WERI-Rb-1 (cell line): ENCODE data around the gene EIF4E.

Source experiments
- DNase-seq: peaks from one replicate; pipeline ENCODE4 v3.0.0-alpha.2; 2020
- H3K27ac ChIP-seq: fragments of 250-450 bp; sonication (Bioruptor Pico); 2 replicates; pipeline ENCODE4 v1.5.1; 2020; ENCODE audit warnings: mild to moderate bottlenecking, moderate library complexity
- H3K27me3 ChIP-seq: fragments of 250-450 bp; sonication (Bioruptor Pico); 2 replicates; pipeline ENCODE4 v1.5.1; 2021; ENCODE audit warnings: mild to moderate bottlenecking, low read depth, moderate library complexity; ENCODE audit not compliant: insufficient read depth, severe bottlenecking
- H3K36me3 ChIP-seq: fragments of 250-450 bp; sonication (Bioruptor Pico); 2 replicates; pipeline ENCODE4 v1.5.1; 2020; ENCODE audit warnings: mild to moderate bottlenecking, moderate library complexity
- H3K4me3 ChIP-seq: 2 replicates; pipeline ENCODE4 v1.5.1; 2011; ENCODE audit warnings: low read depth, mild to moderate bottlenecking, control low read depth, low read length
- H3K9me3 ChIP-seq: fragments of 250-450 bp; sonication (Bioruptor Pico); 2 replicates; pipeline ENCODE4 v1.5.1; 2021; ENCODE audit warnings: mild to moderate bottlenecking, moderate library complexity; ENCODE audit not compliant: severe bottlenecking
- TF ChIP-seq, protein P1 (sequence below): IDR thresholded peaks from 2 replicates; pipeline ENCODE4 v1.5.1; 2011; ENCODE audit warnings: low read depth, mild to moderate bottlenecking, control low read depth, inconsistent platforms, low read length

The EIF4E gene

GRCh38 chr4:98955229-98955628, 26.3 kb upstream of the EIF4E start:
- H3K27ac ChIP-seq = no peak overlapping the region
- TF ChIP-seq, protein P1, sequence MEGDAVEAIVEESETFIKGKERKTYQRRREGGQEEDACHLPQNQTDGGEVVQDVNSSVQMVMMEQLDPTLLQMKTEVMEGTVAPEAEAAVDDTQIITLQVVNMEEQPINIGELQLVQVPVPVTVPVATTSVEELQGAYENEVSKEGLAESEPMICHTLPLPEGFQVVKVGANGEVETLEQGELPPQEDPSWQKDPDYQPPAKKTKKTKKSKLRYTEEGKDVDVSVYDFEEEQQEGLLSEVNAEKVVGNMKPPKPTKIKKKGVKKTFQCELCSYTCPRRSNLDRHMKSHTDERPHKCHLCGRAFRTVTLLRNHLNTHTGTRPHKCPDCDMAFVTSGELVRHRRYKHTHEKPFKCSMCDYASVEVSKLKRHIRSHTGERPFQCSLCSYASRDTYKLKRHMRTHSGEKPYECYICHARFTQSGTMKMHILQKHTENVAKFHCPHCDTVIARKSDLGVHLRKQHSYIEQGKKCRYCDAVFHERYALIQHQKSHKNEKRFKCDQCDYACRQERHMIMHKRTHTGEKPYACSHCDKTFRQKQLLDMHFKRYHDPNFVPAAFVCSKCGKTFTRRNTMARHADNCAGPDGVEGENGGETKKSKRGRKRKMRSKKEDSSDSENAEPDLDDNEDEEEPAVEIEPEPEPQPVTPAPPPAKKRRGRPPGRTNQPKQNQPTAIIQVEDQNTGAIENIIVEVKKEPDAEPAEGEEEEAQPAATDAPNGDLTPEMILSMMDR = no peak
- no peak for DNase-seq
- H3K9me3 ChIP-seq = peaks cover 2% of the 10 kb centered on the region
- no peaks in the 10 kb centered on the region for H3K27me3 ChIP-seq
- no peak overlapping the region for H3K4me3 ChIP-seq
- H3K36me3 ChIP-seq = no peaks in the 10 kb centered on the region

DNA sequence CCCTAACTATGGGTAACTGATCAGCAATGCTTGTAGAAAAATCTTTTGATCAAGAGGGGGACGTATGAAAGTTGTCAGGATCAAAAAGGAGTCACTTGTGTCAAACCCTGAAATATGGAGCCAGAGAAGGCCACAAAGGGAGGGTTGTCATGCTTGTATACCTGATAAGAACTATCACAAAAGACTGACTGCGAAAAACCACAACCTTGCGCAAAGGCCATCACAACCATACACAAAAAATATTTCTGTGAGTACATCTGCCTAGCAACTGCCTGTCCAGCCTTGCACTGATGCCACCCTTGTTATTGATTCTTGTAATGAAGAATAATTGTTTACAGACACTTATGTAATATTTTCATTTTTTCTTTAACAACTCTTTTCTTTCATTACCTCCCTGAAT, 22.8 kb upstream of the EIF4E start:
- Histone ChIP-seq H3K27me3 (no peaks in the 10 kb centered on the region), H3K4me3 (no peak overlapping the region), H3K9me3 (peaks cover 2% of the 10 kb centered on the region), H3K27ac (no peak overlapping the region), H3K36me3 (no peaks in the 10 kb centered on the region)
- DNase-seq = no peak
- TF ChIP-seq, protein P1 = no peak

GRCh38 chr4:98950925-98951324, 22.0 kb upstream of the EIF4E start:
- no peak overlapping the region for H3K4me3 ChIP-seq

DNA sequence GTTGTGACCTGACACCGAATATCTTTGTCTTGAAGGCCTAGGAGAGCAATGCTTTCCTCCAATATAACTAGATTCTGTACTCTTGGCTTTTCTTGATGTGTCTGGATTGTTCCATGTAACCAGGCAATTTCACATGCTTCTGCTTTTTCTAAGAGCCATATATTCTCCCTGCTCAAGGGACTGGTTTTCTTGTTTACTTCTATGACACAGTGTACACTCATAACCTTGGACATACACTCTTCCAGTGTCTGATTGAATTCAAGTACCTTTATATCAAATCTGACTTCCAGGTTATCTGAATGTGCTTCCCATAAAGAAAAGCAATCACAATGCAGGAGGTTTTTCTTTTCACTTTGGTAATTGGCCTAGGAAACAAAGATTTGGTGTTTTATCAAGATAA, 17.4 kb upstream of the EIF4E start:
- no peaks in the 10 kb centered on the region for H3K9me3 ChIP-seq
- H3K27ac ChIP-seq = no peak overlapping the region
- DNase-seq = no peak
- no peaks in the 10 kb centered on the region for H3K36me3 ChIP-seq
- no peak overlapping the region for H3K4me3 ChIP-seq
- H3K27me3 ChIP-seq = no peaks in the 10 kb centered on the region
- TF ChIP-seq, protein P1 = no peak

More at GRCh38 chr4:98950925-98951324, 22.0 kb upstream of the EIF4E start:
- no peaks in the 10 kb centered on the region for H3K27me3 ChIP-seq
- DNase-seq = no peak
- H3K9me3 ChIP-seq = peaks cover 2% of the 10 kb centered on the region
- H3K27ac ChIP-seq = no peak overlapping the region
- no peaks in the 10 kb centered on the region for H3K36me3 ChIP-seq
- TF ChIP-seq, protein P1 = no peak

DNA sequence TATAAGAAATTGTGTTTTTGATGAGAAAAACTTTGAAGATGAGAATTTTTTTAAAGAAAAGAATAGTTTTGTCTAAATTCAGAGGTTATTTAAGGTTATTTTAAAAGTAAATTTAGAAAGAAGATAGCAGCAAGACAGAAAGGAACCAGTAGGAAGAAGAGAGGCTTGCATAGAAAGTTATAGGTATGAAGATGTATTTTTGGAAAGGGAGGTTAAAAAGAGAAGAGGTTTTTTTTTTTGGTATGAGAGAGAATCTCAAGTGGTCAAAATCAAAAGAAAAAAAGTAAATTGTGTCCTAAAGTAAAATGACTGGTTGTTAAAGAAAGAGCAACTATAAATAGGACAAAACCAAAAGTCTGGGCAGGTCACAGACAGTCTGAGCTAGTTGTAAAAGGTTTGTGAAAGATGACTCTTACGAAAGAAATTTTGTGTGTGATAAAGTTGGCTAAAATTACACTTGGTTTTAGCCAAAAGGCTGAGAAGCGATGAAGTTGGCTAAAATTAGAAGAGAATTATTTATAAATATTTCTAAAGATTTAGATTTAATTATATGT, 16.4 kb upstream of the EIF4E start:
- H3K9me3 ChIP-seq = no peaks in the 10 kb centered on the region
- no peaks in the 10 kb centered on the region for H3K27me3 ChIP-seq
- H3K36me3 ChIP-seq = no peaks in the 10 kb centered on the region
- no peak for DNase-seq
- no peak overlapping the region for H3K4me3 ChIP-seq
- no peak overlapping the region for H3K27ac ChIP-seq
- TF ChIP-seq, protein P1 = no peak

- H3K36me3 ChIP-seq = no peaks in the 10 kb centered on the region
- no peak for DNase-seq
- TF ChIP-seq, protein P1 = peak; percentile 64
- no peak overlapping the region for H3K27ac ChIP-seq
- H3K4me3 ChIP-seq = no peak overlapping the region
- no peaks in the 10 kb centered on the region for H3K27me3 ChIP-seq
- H3K9me3 ChIP-seq = no peaks in the 10 kb centered on the region
Observed at GRCh38 chr4:98939892-98940298, 11.0 kb upstream of the EIF4E start.
